GM06990 (cell line): ENCODE results near the gene TMEM35A.
A peak's percentile ranks its signal among the peaks of the same experiment; 100 is the strongest.
"Not testable (repeated sequence)": the region's sequence is repeated elsewhere in the genome, so short reads cannot be mapped to it uniquely, and the experiment has no call there.

Experiments
- DNase-seq: peaks from one replicate; pipeline ENCODE4 v3.0.0-alpha.2; 2011; ENCODE audit not compliant: insufficient read length; ENCODE audit errors: extremely low read depth
- H3K27me3 ChIP-seq: replicated peaks from 2 replicates; pipeline ENCODE4 v1.6.0; 2011; ENCODE audit warnings: low read length; ENCODE audit not compliant: control insufficient read depth, insufficient read depth
- H3K36me3 ChIP-seq: 2 replicates; pipeline ENCODE4 v1.5.1; 2011; ENCODE audit warnings: low read length; ENCODE audit not compliant: control insufficient read depth, insufficient read depth
- H3K4me3 ChIP-seq: replicated peaks from 2 replicates; pipeline ENCODE4 v1.5.1; 2011; ENCODE audit warnings: low read depth, mild to moderate bottlenecking, control low read depth, low read length
- TF ChIP-seq, protein P1 (sequence below): IDR thresholded peaks from 2 replicates; pipeline ENCODE4 v1.5.1; 2011; ENCODE audit warnings: low read length, control low read depth, mild to moderate bottlenecking, inconsistent platforms; ENCODE audit not compliant: insufficient read depth, poor library complexity, severe bottlenecking

The TMEM35A gene

DNA sequence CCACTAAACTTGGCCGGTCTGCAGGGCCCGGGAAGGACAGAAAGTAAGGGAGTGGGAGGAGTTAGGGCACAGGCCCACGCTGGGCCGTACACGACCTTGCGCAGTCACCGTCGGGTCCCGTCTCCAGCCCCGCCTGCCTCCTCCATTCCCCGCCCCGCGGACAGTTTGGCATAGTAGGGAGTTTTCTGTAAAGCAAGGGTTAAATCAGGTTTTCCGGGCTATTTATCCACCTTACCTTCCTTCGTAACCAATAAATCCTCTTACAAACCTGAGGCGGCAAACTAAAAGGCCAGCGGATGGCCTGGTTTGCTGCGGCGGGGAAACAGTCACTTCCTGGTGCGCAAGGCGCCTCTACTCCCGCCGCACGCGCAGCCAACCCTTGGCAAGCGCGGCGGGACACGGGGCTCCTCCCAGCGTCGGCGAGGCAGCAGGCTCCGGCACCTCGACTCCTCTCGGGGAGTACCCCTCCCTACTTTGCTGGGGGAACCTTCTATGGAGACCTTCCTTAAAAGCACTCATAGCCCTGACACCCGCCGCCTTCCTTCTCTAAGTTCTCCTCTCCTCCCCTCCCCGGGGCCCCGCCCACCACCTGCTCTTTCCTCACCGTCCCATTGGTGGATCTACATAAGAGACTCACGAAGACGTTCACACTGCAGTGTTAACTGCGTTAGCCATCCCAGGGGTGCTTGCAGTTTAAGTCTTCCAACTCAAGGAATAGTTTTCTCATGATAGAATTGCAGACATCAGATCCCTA, 27.0 kb upstream of the TMEM35A start, which contains the start of gene TRMT2B:
Gene TRMT2B (minus strand): TSS at position 563 of the 754 bp plus-strand sequence. CDS start 9,822 bp downstream, outside the sequence.
- Histone ChIP-seq H3K27me3 (no peaks in the 10 kb centered on the region), H3K4me3 (peak within 1 kb of the TSS; percentile 75), H3K36me3 (no peaks in the 10 kb centered on the region)
- peak; percentile 88 for DNase-seq
- TF ChIP-seq, protein P1, sequence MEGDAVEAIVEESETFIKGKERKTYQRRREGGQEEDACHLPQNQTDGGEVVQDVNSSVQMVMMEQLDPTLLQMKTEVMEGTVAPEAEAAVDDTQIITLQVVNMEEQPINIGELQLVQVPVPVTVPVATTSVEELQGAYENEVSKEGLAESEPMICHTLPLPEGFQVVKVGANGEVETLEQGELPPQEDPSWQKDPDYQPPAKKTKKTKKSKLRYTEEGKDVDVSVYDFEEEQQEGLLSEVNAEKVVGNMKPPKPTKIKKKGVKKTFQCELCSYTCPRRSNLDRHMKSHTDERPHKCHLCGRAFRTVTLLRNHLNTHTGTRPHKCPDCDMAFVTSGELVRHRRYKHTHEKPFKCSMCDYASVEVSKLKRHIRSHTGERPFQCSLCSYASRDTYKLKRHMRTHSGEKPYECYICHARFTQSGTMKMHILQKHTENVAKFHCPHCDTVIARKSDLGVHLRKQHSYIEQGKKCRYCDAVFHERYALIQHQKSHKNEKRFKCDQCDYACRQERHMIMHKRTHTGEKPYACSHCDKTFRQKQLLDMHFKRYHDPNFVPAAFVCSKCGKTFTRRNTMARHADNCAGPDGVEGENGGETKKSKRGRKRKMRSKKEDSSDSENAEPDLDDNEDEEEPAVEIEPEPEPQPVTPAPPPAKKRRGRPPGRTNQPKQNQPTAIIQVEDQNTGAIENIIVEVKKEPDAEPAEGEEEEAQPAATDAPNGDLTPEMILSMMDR, result no peak

DNA sequence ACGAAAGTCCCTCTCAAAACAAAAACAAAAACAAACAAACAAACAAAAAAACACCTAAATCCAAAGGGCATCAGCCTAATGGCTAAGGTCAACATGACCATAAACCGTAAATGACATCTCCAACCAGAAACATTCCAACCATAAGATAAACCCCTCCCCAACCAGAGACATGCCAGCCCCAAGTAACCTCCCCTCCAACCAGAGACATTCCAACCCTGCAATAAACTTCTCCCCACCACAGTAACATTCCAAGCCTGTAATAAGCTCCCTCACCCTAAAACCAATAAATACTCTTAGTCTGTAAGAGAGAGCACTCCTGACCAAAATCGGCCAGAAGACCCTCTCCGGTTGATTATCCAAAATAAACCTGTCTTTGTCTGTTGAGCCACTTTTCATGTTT, 22.1 kb upstream of the TMEM35A start:
- DNase-seq, H3K27me3 ChIP-seq, H3K4me3 ChIP-seq, H3K36me3 ChIP-seq: not testable (repeated sequence)

DNA sequence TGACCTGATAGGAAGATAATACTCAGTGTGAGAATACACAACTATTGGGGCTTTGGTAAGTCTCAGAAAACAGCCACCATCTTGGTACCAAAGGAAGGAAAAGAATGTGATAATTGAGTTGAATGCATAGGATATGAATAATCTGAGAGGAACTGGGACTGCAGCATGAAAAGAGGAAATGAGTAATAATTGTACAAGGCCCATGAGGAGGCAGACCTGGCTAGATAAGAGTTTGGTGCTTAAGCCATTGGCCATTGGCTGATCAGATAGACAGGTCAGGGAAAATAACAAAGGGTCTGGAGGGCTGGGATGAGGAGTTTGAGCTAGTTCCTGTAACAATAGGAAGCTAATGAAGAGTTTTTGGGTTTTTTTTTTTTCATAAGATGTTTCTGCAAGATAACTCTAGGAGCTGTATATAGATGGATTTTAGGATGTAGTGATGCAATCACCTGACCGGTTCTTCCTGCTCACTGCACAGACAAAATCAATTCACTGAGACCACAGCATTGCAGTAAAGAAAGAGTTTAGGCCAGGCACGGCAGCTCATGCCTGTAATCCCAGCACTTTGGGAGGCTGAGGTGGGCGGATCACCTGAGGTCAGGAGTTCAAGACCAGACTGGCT, 21.5 kb upstream of the TMEM35A start:
- no peaks in the 10 kb centered on the region for H3K36me3 ChIP-seq
- TF ChIP-seq, protein P1, result no peak
- no peak overlapping the region for H3K4me3 ChIP-seq
- no peaks in the 10 kb centered on the region for H3K27me3 ChIP-seq
- peak; percentile 18 for DNase-seq

DNA sequence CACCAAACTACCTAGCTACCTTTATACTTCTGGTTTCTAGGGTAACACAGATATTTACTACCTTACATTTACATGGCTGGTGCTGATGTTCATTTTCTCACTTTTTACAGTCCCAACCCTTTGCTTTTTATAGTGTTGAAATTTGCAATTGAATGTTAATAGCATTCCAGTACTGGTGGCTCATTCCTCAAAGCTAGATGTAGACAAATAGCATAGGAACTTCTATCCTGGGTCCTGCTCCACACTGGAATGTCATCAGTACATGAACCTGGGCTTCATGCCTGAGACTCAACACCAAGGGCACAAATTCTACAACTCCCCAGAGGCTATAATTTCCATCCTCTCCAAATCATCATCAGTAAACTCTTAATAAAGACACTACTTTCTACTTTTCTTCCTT, 16.5 kb upstream of the TMEM35A start:
- TF ChIP-seq, protein P1, result no peak
- Histone ChIP-seq H3K27me3 (no peaks in the 10 kb centered on the region), H3K4me3 (no peak overlapping the region), H3K36me3 (no peaks in the 10 kb centered on the region)
- DNase-seq, result no peak

DNA sequence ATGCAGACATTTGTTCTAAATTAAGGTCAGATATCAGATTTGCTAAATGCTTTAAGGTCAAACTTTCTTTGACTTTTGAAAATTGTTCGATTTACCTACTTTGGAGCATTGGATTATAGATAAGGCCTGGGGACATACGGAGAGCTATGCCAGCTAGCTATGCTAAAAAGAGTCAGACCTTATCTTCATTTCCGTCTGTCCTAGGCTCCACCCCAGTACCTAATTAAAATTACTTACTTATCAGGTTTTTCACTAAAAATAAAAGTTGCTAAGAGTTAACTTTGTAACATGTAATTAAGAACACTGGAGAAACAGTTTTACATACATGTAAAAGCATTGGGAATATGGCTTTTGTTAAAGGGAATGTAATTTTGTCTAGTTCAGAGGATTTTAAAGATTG, 7.1 kb upstream of the TMEM35A start:
- Histone ChIP-seq H3K4me3 (no peak overlapping the region), H3K36me3 (no peaks in the 10 kb centered on the region), H3K27me3 (no peaks in the 10 kb centered on the region)
- no peak for DNase-seq
- TF ChIP-seq, protein P1, result no peak

DNA sequence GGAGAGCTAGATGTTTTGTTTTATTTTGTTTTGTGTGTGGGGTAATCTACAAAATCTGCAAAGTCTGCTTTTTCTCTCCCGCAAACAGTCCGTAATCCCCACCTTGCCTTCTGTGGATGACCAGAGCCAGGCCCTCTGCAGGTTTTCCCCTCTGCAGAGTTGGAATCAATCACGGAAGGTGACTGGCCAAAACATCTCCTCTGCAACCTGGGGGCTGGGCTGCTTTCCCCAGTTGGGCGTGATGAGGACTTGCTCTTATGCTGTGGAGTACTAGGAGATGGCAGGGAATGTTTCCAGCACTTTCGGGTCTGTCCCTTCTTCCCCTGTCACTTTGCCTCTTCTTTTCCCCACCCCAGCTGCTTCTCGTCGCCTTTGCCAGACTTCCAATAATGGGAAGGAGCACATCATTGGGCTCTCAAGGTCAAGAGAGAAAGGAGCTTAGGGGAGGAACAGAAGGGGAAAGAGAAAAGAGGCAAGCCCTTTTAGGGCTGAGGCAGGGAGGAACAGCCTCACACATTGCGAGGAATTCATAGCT, 1.1 kb downstream of the TMEM35A start:
- Histone ChIP-seq H3K4me3 (no peak overlapping the region), H3K27me3 (no peaks in the 10 kb centered on the region), H3K36me3 (no peaks in the 10 kb centered on the region)
- TF ChIP-seq, protein P1, result no peak
- no peak for DNase-seq
